DOHH2 (cell line): Measurements from ENCODE around the gene SFRP5.

ENCODE experiments used
- EZH2phosphoT487 ChIP-seq: fragments of 200-600 bp; sonication (generic); IDR thresholded peaks from 2 replicates; pipeline ENCODE4 v1.6.1; 2017; ENCODE audit warnings: borderline replicate concordance, mild to moderate bottlenecking, antibody characterized with exemption, low read length, moderate library complexity, mixed read lengths
- TF ChIP-seq, protein P1 (sequence below): fragments of 200-600 bp; sonication (generic); IDR thresholded peaks from one replicate; pipeline ENCODE4 v1.5.1; 2014; ENCODE audit warnings: antibody characterized with exemption, mild to moderate bottlenecking, low read depth, low read length; ENCODE audit not compliant: poor library complexity, severe bottlenecking

DNA sequence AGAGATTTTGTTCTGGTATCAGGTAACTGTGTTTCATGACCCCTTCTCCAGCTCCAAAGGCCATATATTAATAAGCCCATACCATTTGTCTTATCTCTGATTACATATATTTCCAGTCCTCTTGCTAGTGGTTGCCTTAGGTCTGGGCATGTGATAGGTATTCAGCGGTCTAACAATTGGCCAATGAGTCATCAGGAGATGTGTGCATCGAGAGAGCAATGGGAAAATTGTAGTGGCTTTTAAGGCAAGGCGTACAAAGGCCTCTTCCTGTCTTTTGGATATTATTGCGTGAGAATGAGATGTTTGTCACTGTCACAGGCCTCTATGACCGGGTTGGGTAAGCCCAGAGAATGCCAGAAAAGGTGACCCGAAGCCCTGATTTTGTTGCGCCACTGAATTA is 38.6 kb upstream of the SFRP5 start:
- TF ChIP-seq EZH2phosphoT487, result no peak
- TF ChIP-seq, protein P1, sequence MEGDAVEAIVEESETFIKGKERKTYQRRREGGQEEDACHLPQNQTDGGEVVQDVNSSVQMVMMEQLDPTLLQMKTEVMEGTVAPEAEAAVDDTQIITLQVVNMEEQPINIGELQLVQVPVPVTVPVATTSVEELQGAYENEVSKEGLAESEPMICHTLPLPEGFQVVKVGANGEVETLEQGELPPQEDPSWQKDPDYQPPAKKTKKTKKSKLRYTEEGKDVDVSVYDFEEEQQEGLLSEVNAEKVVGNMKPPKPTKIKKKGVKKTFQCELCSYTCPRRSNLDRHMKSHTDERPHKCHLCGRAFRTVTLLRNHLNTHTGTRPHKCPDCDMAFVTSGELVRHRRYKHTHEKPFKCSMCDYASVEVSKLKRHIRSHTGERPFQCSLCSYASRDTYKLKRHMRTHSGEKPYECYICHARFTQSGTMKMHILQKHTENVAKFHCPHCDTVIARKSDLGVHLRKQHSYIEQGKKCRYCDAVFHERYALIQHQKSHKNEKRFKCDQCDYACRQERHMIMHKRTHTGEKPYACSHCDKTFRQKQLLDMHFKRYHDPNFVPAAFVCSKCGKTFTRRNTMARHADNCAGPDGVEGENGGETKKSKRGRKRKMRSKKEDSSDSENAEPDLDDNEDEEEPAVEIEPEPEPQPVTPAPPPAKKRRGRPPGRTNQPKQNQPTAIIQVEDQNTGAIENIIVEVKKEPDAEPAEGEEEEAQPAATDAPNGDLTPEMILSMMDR, result no peak
